Activated B cell treated with CpG ODN at 0.5 μM for 24 hours (primary cell): ENCODE measurements around the gene GNAT3. TPM values are rescaled to one million over a fixed set of nuclear protein-coding genes. Genes with fewer than 3 reads are reported as not detected.

Source experiments
- ATAC-seq: fragments of 200-7000 bp; cut with Tn5 transposase; one replicate; pipeline ENCODE4 v1.10.0; 2021; ENCODE audit warnings: low read depth, mild to moderate bottlenecking, moderate library complexity
- CTCF ChIA-PET: fragments of 350-600 bp; sonication (Branson Sonifier 250); formaldehyde crosslinking; loops from one replicate; lab custom pipeline; 2021; ENCODE audit warnings: antibody characterized with exemption; lab: Charles Lee
- POLR2A ChIA-PET: fragments of 350-600 bp; sonication (Branson Sonifier 250); formaldehyde crosslinking; loops from one replicate; lab custom pipeline; 2021; ENCODE audit warnings: antibody characterized with exemption; lab: Charles Lee
- DNase-seq: peaks from one replicate; pipeline ENCODE4 v3.0.0; 2022
- H3K27ac Mint-ChIP-seq: one replicate; pipeline ENCODE4 v1.8.0; 2020; ENCODE audit warnings: mixed read lengths
- H3K27me3 Mint-ChIP-seq: one replicate; pipeline ENCODE4 v1.8.0; 2021; ENCODE audit warnings: mixed read lengths
- H3K36me3 Mint-ChIP-seq: one replicate; pipeline ENCODE4 v1.8.0; 2021; ENCODE audit warnings: low read depth, mixed read lengths
- H3K4me1 Mint-ChIP-seq: one replicate; pipeline ENCODE4 v1.8.0; 2021; ENCODE audit warnings: mixed read lengths
- H3K4me3 Mint-ChIP-seq: one replicate; pipeline ENCODE4 v1.8.0; 2020; ENCODE audit warnings: mild to moderate bottlenecking, mixed read lengths
- H3K9me3 Mint-ChIP-seq: one replicate; pipeline ENCODE4 v1.8.0; 2020; ENCODE audit warnings: mixed read lengths
- CTCF ChIP-seq: fragments of 200-600 bp; IDR thresholded peaks from one replicate; pipeline ENCODE4 v1.8.0; 2022; ENCODE audit warnings: antibody characterized with exemption, mild to moderate bottlenecking
- intact Hi-C: fragments of 100-400 bp; cut with micrococcal nuclease; formaldehyde crosslinking; loops from one replicate; pipeline ENCODE4 v1.15.1; 2024
- total RNA-seq: library from RNA; stranded (reverse); gene quantifications from 2 replicates; pipeline ENCODE4 v1.2.3, GENCODE V29; 2022

Gene GNAT3
- total RNA-seq: not detected in 2 replicates

GRCh38 chr7:80511964-80512363 is at the start of gene GNAT3:
GNAT3 (minus strand) TSS chr7:80512064; CDS start chr7:80511926, 138 bp downstream.
- H3K9me3 Mint-ChIP-seq: no peaks in the 10 kb centered on the region
- no peak within 1 kb of the TSS for H3K4me3 Mint-ChIP-seq
- no peaks in the 10 kb centered on the region for H3K4me1 Mint-ChIP-seq
- CTCF ChIA-PET: no interaction called here
- POLR2A ChIA-PET: no interaction called here
- no peak within 1 kb of the TSS for H3K27ac Mint-ChIP-seq
- intact Hi-C loops: no loop called here
- no peaks in the 10 kb centered on the region for H3K27me3 Mint-ChIP-seq
- DNase-seq (no peak), ATAC-seq (no peak)
- no peak for TF ChIP-seq CTCF
- no peaks in the 10 kb centered on the region for H3K36me3 Mint-ChIP-seq

DNA sequence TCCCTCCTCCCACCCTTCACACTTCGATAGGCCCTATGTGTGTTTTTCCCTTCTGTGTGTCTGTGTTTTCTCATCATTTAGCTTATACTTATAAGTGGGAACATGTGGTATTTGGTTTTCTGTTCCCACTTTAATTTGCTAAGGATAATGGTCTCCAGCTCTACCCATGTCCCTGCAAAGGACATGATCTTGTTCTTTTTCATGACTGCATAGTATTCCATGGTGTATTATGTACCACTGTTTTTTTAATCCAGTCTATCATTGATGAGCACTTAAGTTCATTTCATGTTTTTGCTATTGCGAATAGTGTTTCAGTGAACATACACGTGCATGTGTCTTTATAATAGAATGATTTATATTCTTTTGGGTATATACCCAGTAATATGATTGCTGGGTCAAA is 46.3 kb upstream of the GNAT3 start:
- DNase-seq (no peak), ATAC-seq (no peak)
- ChIA-PET POLR2A (no interaction called here), CTCF (no interaction called here)
- intact Hi-C loops: no loop called here
- H3K36me3 Mint-ChIP-seq: no peaks in the 10 kb centered on the region
- no peak overlapping the region for H3K27ac Mint-ChIP-seq
- H3K4me1 Mint-ChIP-seq: no peaks in the 10 kb centered on the region
- no peak for TF ChIP-seq CTCF
- no peaks in the 10 kb centered on the region for H3K27me3 Mint-ChIP-seq
- H3K9me3 Mint-ChIP-seq: peaks cover 22% of the 10 kb centered on the region
- no peak overlapping the region for H3K4me3 Mint-ChIP-seq

GRCh38 chr7:80552031-80552694 is 40.3 kb upstream of the GNAT3 start:
- H3K4me1 Mint-ChIP-seq: no peaks in the 10 kb centered on the region
- H3K36me3 Mint-ChIP-seq: no peaks in the 10 kb centered on the region

GRCh38 chr7:80550005-80550404 is 38.1 kb upstream of the GNAT3 start:
- H3K4me1 Mint-ChIP-seq: no peaks in the 10 kb centered on the region
- intact Hi-C loops: no loop called here
- POLR2A ChIA-PET: no interaction called here
- no peaks in the 10 kb centered on the region for H3K9me3 Mint-ChIP-seq
- no peak for TF ChIP-seq CTCF
- H3K27me3 Mint-ChIP-seq: no peaks in the 10 kb centered on the region
- H3K4me3 Mint-ChIP-seq: no peak overlapping the region
- no peaks in the 10 kb centered on the region for H3K36me3 Mint-ChIP-seq
- no peak overlapping the region for H3K27ac Mint-ChIP-seq
- CTCF ChIA-PET: no interaction called here
- no peak for DNase-seq
- ATAC-seq: no peak

More at GRCh38 chr7:80552031-80552694, 40.3 kb upstream of the GNAT3 start:
- intact Hi-C loops: no loop called here
- CTCF ChIA-PET: no interaction called here
- Mint-ChIP-seq H3K9me3 (no peaks in the 10 kb centered on the region), H3K27ac (no peak overlapping the region), H3K4me3 (no peak overlapping the region), H3K27me3 (no peaks in the 10 kb centered on the region)
- DNase-seq (no peak), ATAC-seq (no peak)
- POLR2A ChIA-PET: no interaction called here
- TF ChIP-seq CTCF: no peak

DNA sequence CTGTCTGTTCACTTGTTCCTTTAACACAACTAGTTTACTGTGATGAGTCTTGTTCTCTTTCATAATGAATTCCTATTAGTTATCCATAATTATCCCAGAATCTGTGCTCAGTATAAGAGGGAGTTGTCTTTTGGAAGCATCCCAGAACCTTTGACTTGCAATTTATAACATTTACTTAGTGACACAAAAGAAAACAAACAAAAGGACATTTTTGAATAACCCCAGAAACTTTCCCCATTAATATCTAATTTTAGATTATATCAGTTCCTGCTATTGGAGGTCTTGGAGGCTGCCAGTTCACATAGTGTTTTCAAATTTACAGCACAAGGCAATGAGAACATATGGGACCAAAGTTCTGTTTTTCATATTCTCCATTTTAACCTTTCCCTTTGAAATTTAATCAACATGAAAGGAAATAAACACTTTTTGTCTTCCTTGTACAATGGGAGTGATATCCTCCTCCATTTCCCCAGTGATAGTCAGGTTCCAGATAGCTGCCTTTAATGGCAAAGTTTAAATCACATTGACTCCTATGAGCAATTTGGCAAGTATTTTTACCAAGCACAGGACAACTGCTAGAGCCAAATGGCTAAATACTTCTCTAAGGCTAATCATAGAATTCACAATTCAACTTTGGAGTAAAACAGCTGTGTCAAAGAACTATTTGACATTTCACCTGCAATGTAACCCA is 37.1 kb upstream of the GNAT3 start:
- Mint-ChIP-seq H3K4me1 (no peaks in the 10 kb centered on the region), H3K27me3 (no peaks in the 10 kb centered on the region), H3K27ac (no peak overlapping the region), H3K9me3 (peaks cover 5% of the 10 kb centered on the region), H3K4me3 (no peak overlapping the region), H3K36me3 (no peaks in the 10 kb centered on the region)
- intact Hi-C loops: no loop called here
- no peak for DNase-seq
- ChIA-PET POLR2A (no interaction called here), CTCF (no interaction called here)
- TF ChIP-seq CTCF: no peak
- ATAC-seq: no peak
